Measurements from ENCODE around the gene YJEFN3. TPM values are rescaled to one million over a fixed set of nuclear protein-coding genes. Genes with fewer than 3 reads are reported as not detected.

The YJEFN3 gene
- total RNA-seq, 1 donor from 2014 or later = 6.6 TPM

DNA sequence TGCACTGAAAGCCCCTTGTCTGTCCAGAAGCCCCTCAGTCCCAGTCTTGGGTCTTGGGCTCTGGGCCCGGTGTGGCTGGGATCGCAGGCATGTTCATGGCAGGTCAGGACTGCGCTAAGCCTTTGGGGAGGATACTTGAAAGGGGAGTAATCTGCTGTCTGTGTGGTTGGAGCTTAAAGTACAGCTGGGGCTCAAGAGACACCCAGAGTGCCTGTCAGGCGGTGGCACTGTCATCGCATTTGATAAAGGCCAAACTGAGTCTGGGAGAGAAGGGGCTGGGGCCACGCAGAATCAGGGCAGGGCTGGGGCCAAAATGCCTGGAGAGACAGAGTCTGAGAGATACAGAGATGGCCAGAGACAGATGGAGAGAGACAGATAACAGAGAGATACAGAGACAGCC is 5.1 kb downstream of the YJEFN3 start:
- DNase-seq = no peak
- Histone ChIP-seq H3K36me3 (peaks cover 5% of the 10 kb centered on the region), H3K4me3 (no peak overlapping the region), H3K27me3 (ENCODE audit: low read depth) (peaks cover 16% of the 10 kb centered on the region), H3K9me3 (no peaks in the 10 kb centered on the region), H3K27ac (no peak overlapping the region), H3K4me1 (peaks cover 17% of the 10 kb centered on the region)
- intact Hi-C loops (cut with DNase I) = no loop called here
- no peak for ATAC-seq
- TF ChIP-seq, protein P1, sequence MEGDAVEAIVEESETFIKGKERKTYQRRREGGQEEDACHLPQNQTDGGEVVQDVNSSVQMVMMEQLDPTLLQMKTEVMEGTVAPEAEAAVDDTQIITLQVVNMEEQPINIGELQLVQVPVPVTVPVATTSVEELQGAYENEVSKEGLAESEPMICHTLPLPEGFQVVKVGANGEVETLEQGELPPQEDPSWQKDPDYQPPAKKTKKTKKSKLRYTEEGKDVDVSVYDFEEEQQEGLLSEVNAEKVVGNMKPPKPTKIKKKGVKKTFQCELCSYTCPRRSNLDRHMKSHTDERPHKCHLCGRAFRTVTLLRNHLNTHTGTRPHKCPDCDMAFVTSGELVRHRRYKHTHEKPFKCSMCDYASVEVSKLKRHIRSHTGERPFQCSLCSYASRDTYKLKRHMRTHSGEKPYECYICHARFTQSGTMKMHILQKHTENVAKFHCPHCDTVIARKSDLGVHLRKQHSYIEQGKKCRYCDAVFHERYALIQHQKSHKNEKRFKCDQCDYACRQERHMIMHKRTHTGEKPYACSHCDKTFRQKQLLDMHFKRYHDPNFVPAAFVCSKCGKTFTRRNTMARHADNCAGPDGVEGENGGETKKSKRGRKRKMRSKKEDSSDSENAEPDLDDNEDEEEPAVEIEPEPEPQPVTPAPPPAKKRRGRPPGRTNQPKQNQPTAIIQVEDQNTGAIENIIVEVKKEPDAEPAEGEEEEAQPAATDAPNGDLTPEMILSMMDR (IDR thresholded peaks at IDR 0.05) = no peak

DNA sequence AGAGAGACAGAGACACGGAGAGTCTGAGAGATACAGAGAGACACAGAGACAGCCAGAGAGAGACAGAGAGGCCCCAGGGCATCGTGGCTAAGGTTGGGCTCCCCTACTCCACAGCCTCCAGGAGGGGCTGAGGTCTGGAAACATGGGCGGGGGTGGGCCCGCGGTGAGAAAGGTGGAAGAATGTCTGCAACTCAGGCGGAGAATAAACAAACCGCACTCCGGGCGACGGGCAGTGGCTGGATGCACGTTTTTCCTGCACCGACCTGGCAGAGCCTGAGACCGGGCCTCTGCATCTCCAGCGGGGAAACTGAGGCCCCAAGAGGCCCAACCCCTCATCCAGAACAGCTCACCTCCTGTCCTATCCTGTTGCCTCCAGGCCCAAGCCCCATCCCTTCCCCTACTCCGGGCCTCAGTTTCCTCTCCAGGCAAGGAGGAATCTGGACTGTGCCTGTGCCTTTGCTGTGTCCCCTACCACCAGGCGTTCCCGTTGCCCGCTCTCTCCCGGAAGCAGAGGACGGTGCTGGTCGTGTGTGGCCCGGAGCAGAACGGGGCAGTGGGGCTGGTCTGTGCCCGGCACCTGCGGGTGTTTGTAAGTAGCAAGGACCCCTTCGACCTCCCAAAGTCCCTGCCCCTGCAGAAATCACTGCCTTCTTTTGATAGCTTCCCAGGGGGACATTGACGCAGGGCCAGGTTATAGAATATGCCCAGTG is 6.0 kb downstream of the YJEFN3 start:
- ATAC-seq = no peak
- H3K4me1 ChIP-seq = peaks cover 19% of the 10 kb centered on the region
- DNase-seq = no peak
- intact Hi-C loops (cut with DNase I) = no loop called here
- H3K9me3 ChIP-seq = no peaks in the 10 kb centered on the region
- H3K4me3 ChIP-seq = no peak overlapping the region
- peaks cover 24% of the 10 kb centered on the region for H3K27me3 ChIP-seq (ENCODE audit: low read depth)
- no peaks in the 10 kb centered on the region for H3K36me3 ChIP-seq
- H3K27ac ChIP-seq = no peak overlapping the region
- TF ChIP-seq, protein P1 (IDR thresholded peaks at IDR 0.05) = no peak

DNA sequence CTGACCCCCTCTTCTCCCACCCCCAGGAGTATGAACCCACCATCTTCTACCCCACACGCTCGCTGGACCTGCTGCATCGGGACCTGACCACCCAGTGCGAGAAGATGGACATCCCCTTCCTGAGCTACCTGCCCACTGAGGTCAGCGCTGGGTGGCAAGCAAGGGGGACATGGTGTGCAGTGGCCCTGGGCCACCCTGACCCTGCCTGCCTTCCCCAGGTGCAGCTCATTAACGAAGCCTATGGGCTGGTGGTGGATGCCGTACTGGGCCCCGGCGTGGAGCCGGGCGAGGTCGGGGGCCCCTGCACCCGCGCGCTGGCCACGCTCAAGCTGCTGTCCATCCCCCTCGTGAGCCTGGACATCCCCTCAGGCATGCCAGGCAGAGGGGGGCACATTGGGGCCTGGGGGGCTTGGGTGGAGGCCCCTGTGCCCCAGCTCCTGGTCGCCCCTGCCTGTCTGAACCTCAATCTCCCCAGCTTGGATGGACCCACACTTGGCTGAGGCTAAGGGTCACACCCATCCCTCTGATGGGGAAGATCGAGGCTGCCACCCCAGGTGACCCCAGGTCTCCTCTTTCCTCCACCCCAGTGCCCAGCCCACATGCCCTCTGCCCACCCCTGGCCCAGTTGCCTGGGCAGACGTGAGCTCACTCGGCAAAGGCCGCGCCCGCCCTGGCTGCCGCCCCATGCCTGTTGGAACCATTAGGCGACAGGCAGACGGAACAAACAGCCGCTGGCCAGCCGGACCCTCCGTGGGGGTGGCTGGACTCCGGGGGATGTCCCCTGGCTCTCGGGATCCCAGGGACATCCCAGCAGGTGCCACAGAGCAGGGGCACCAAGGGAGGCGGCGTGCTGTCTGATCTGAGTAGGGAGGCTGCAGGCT is 6.8 kb downstream of the YJEFN3 start:
- ATAC-seq = no peak
- H3K4me3 ChIP-seq = no peak overlapping the region
- H3K27me3 ChIP-seq (ENCODE audit: low read depth) = peaks cover 33% of the 10 kb centered on the region
- H3K36me3 ChIP-seq = no peaks in the 10 kb centered on the region
- intact Hi-C loops (cut with DNase I) = no loop called here
- no peaks in the 10 kb centered on the region for H3K9me3 ChIP-seq
- TF ChIP-seq, protein P1 (IDR thresholded peaks at IDR 0.05) = no peak
- no peak for DNase-seq
- H3K27ac ChIP-seq = no peak overlapping the region
- peaks cover 20% of the 10 kb centered on the region for H3K4me1 ChIP-seq

DNA sequence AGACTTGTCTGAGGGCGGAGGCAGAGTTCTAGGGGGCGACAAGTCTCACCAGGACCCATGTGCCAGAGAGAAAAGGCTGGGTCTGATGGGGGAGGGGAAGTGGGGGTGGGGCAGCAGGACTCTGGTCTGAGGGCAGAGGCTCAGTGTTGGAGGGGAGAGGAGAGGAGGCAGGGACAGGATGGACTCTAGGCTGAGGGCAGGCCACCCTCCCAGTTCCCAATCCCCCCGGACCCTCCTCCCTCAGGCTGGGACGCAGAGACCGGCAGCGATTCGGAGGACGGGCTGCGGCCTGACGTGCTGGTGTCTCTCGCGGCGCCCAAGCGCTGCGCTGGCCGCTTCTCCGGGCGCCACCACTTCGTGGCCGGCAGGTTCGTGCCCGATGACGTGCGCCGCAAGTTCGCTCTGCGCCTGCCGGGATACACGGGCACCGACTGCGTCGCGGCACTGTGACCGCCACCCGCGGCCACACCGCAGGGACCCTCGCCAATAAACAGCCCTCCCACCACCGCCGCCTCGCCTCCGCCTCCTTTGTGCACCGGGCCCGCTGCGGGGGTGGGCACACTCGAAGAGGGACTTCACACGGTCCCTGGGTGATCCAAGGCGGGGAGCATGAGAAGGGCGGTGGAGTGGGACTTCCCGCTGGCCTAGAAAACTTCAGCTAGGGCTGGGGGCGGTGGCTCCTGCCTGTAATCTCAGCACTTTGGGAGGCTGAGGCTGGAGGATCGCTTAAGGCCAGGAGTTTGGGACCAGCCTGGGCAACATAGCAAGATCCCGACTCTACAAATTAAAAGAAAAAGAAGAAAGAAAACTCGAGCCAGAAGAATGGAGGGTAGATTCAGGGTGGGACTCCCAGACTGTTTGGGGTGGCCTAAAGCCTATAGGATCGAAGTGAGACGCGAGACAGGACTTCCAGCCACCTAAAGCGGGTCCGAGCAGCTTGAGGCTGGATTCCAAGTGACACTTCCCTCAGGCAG is 8.7 kb downstream of the YJEFN3 start:
- Histone ChIP-seq H3K4me1 (peaks cover 26% of the 10 kb centered on the region), H3K36me3 (no peaks in the 10 kb centered on the region), H3K4me3 (peak overlapping the region; percentile 37), H3K27me3 (ENCODE audit: low read depth) (peaks cover 51% of the 10 kb centered on the region), H3K9me3 (no peaks in the 10 kb centered on the region), H3K27ac (no peak overlapping the region)
- DNase-seq (no peak), ATAC-seq (peak in 1 of 2 donors; percentile 38)
- TF ChIP-seq, protein P1 (IDR thresholded peaks at IDR 0.05) = no peak
- intact Hi-C loops (cut with DNase I) = no loop called here
